BE2C (cell line): ENCODE data around the gene MINDY4.

Experiments used
- DNase-seq: peaks from one replicate; pipeline ENCODE4 v3.0.0-alpha.2; 2020
- H3K27me3 ChIP-seq: fragments of 250-450 bp; sonication (Bioruptor Pico); 2 replicates; pipeline ENCODE4 v1.5.1; 2020; ENCODE audit warnings: mild to moderate bottlenecking
- H3K36me3 ChIP-seq: fragments of 250-450 bp; sonication (Bioruptor Pico); 2 replicates; pipeline ENCODE4 v1.5.1; 2020; ENCODE audit warnings: mild to moderate bottlenecking
- H3K4me1 ChIP-seq: fragments of 250-450 bp; sonication (Bioruptor Pico); 2 replicates; pipeline ENCODE4 v1.5.1; 2020
- H3K4me3 ChIP-seq: 2 replicates; pipeline ENCODE4 v1.5.1; 2011; ENCODE audit warnings: low read depth, low read length
- H3K9me3 ChIP-seq: fragments of 250-450 bp; sonication (Bioruptor Pico); 2 replicates; pipeline ENCODE4 v1.5.1; 2020
- TF ChIP-seq, protein P1 (sequence below): IDR thresholded peaks from 2 replicates; pipeline ENCODE4 v1.5.1; 2012; ENCODE audit warnings: mild to moderate bottlenecking, low read depth, low read length

Gene MINDY4

DNA sequence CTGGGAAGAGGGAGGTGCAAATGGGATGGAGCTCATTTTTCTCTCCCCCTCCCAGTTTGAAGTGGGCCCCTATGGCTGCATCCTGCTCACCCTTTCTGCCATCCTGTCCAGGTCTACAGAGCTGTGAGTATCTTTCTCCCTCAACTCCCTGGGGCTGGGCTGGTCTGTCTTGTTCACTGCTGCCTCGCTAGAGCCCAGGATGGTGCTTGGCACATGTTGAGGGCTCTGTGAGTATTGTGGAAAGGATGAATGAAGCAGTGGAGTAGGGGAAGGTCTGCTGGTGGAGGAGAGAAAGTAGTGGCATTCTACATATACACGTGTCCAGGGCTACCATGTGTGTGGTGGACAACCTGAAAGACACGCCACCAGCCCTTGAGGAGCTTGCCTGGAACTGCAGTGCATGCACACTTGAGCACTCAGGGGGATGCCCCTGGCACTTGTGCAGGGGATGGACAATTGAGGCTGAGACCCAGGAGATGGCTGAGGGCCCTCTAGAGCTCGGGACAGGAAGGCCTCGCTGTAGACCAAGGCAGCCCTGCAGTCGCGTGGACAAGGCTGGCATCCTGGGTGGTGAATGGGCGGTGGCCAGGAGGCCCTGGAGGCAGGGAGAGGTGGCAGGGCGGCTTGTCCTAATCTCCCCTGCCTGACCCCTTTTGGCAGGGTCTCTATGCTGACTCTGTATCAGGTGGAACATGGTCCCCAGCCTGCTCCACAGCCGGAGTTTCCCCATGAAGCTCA lies 88.2 kb downstream of the MINDY4 start:
- TF ChIP-seq, protein P1, sequence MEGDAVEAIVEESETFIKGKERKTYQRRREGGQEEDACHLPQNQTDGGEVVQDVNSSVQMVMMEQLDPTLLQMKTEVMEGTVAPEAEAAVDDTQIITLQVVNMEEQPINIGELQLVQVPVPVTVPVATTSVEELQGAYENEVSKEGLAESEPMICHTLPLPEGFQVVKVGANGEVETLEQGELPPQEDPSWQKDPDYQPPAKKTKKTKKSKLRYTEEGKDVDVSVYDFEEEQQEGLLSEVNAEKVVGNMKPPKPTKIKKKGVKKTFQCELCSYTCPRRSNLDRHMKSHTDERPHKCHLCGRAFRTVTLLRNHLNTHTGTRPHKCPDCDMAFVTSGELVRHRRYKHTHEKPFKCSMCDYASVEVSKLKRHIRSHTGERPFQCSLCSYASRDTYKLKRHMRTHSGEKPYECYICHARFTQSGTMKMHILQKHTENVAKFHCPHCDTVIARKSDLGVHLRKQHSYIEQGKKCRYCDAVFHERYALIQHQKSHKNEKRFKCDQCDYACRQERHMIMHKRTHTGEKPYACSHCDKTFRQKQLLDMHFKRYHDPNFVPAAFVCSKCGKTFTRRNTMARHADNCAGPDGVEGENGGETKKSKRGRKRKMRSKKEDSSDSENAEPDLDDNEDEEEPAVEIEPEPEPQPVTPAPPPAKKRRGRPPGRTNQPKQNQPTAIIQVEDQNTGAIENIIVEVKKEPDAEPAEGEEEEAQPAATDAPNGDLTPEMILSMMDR = no peak
- Histone ChIP-seq H3K9me3 (no peaks in the 10 kb centered on the region), H3K36me3 (no peaks in the 10 kb centered on the region), H3K4me1 (no peaks in the 10 kb centered on the region), H3K27me3 (no peaks in the 10 kb centered on the region), H3K4me3 (no peak overlapping the region)
- no peak for DNase-seq

DNA sequence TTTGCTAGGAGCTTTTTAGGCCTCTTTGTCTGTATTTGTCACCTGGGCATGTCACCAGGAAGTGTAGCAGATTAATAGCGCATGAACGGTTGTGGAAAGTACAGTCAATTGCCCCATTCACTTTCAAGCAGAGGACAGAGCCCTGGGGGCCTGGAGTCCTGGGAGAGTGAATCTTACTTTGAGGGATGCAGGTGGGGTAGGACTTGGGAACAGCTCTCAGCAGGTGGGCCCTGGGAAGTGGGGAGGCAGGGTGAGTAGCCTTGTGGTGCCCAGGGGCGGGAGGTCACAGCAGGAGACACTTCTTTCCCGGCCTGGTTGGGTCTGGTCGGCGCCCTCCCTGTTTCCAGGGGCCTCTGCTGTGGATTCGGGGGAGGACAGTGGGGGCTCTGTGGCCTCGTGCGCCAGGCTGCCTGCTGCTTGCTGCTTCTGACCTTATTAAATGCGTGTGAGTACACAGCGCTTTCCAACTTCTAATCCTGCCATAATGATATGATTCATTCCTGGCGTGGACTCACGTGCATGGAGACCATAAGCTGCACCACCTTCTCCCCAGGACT lies 88.8 kb downstream of the MINDY4 start:
- Histone ChIP-seq H3K36me3 (no peaks in the 10 kb centered on the region), H3K9me3 (no peaks in the 10 kb centered on the region), H3K27me3 (no peaks in the 10 kb centered on the region), H3K4me1 (no peaks in the 10 kb centered on the region), H3K4me3 (no peak overlapping the region)
- TF ChIP-seq, protein P1 = no peak
- DNase-seq = no peak

DNA sequence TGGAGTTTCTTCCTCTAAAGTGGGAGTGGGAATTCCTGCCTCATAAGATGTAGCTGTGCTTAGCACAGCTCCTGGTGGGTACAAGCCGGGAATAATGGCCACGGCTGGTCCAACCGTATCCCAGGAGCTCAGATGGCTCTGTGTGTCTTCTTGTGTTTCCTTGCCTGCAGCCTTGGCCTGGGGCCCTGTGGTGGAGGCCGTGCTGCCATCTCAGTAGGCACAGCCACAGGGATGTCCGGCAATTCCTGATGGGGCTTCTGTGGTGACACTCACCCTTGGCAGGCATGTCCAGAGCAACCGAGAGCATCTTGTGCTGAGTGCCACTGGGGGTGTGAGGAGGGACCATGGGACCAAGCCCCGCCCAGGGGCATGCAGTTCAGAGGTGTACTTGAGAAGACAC lies 90.4 kb downstream of the MINDY4 start:
- DNase-seq = no peak
- Histone ChIP-seq H3K9me3 (no peaks in the 10 kb centered on the region), H3K27me3 (no peaks in the 10 kb centered on the region), H3K4me3 (no peak overlapping the region), H3K4me1 (no peaks in the 10 kb centered on the region), H3K36me3 (no peaks in the 10 kb centered on the region)
- TF ChIP-seq, protein P1 = no peak

DNA sequence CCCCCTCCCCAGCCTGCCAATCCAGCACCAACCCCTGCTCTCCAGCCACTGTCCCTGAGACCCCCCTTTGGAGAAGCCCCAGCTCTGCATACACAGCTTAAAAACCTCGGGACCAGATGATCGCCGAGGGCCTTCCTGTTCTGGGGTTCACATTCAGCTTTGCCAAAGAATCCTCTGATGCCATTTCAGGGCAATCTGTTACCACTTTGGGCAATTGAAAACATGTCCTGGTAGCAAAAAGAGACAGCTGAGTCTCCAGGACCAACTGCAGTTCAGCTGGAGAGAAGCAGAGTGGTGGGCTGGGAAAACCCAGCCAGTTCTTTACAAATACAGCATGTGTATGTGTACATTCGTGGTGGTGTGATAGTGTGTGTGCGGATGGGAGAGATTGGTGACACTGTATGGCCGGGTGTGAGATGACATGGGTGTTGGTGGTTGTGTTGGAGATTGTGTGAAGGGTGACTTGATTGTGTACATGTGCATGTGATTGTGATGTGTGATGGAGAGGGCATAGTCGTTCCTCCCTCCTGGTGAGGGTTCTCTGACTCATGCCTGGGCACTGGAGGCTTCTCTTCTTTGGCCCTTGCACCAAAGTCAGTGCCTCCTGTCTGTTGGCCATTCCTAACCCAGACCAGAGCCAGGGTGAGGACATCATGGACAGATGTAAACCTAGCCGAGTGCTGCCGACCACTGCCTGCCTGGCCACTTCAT lies 91.9 kb downstream of the MINDY4 start:
- Histone ChIP-seq H3K4me1 (no peaks in the 10 kb centered on the region), H3K4me3 (no peak overlapping the region), H3K9me3 (no peaks in the 10 kb centered on the region), H3K36me3 (no peaks in the 10 kb centered on the region), H3K27me3 (no peaks in the 10 kb centered on the region)
- no peak for DNase-seq
- TF ChIP-seq, protein P1 = no peak

DNA sequence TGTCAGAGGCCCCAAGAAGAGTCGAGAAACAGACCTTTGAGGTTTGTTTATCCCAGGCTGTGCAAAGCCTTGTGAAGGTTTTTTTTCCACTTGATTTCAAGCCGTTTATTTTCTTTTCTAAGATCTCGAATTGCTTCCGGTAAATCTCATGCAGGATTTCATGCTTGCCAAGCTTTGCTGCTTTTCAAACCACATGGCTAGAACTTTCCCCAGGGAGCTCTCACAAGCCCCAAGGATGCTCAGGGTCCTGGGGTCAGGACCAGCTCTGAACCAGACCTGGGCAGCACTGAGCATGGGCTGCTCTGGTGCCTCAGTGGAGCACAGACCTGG lies 92.5 kb downstream of the MINDY4 start:
- no peak overlapping the region for H3K4me3 ChIP-seq
- no peaks in the 10 kb centered on the region for H3K27me3 ChIP-seq
- no peaks in the 10 kb centered on the region for H3K9me3 ChIP-seq
- no peak for DNase-seq
- TF ChIP-seq, protein P1 = no peak
- H3K36me3 ChIP-seq = no peaks in the 10 kb centered on the region
- no peaks in the 10 kb centered on the region for H3K4me1 ChIP-seq

DNA sequence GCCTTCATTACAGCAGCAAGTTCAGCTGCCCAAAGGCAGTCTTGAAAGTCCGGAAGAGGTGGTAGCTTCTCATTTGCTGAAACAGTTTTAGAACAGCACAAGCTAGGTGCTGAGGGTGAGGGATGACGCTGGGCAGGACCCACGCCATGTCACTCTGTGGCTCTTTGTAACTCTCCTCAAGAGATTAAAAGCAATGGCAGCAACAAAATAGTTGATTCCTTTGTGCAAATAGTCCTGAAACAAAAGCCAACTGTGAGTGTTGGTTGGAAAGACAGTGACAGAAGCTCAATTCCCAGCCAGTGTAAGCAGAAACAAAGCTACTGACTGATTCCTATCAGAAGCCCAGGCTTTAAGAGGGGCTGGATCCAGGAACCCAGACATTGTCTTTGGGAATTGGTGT lies 92.9 kb downstream of the MINDY4 start:
- Histone ChIP-seq H3K27me3 (no peaks in the 10 kb centered on the region), H3K4me3 (no peak overlapping the region), H3K36me3 (no peaks in the 10 kb centered on the region), H3K4me1 (no peaks in the 10 kb centered on the region), H3K9me3 (no peaks in the 10 kb centered on the region)
- no peak for DNase-seq
- TF ChIP-seq, protein P1 = no peak
